OCI-LY7 (cell line): ENCODE measurements around the gene CXorf38. TPM values are rescaled to one million over a fixed set of nuclear protein-coding genes. Genes with fewer than 3 reads are reported as not detected.

Experiments used
- BruUV-seq: library from RNA; stranded (reverse); fragments of 400-500 nt; replicated peaks from 2 replicates; lab custom pipeline; 2021; lab: Mats Ljungman, UMichigan
- CTCF ChIA-PET: fragments of 300-600 bp; sonication (Branson Sonifier 250); formaldehyde crosslinking; loops from one replicate; lab custom pipeline; 2022; ENCODE audit warnings: antibody characterized with exemption; ENCODE audit not compliant: unreplicated experiment; lab: Charles Lee
- POLR2A ChIA-PET: fragments of 300-600 bp; sonication (Branson Sonifier 250); formaldehyde crosslinking; loops from one replicate; lab custom pipeline; 2022; ENCODE audit warnings: antibody characterized with exemption; lab: Charles Lee
- DNase-seq: peaks from one replicate; pipeline ENCODE4 v3.0.0-alpha.2; 2015; ENCODE audit warnings: low spot score
- H2AFZ ChIP-seq: fragments of 200-600 bp; sonication (generic), shearing (Covaris generic); 2 replicates; pipeline ENCODE4 v1.6.1; 2014; ENCODE audit warnings: mild to moderate bottlenecking, antibody characterized with exemption, low read length, moderate library complexity
- H3K27ac ChIP-seq: fragments of 200-600 bp; sonication (generic); 2 replicates; pipeline ENCODE4 v1.5.1; 2014; ENCODE audit warnings: mixed run types, low read depth, mild to moderate bottlenecking, moderate library complexity, low read length, inconsistent platforms; ENCODE audit not compliant: poor library complexity, severe bottlenecking
- H3K36me3 ChIP-seq: fragments of 200-600 bp; sonication (generic); 2 replicates; pipeline ENCODE4 v1.6.1; 2014; ENCODE audit warnings: mild to moderate bottlenecking, antibody characterized with exemption, low read length, moderate library complexity, mixed read lengths; ENCODE audit not compliant: insufficient read depth
- H3K4me1 ChIP-seq: fragments of 200-600 bp; sonication (generic); 2 replicates; pipeline ENCODE4 v1.5.1; 2014; ENCODE audit warnings: mild to moderate bottlenecking, low read length; ENCODE audit not compliant: insufficient read depth, poor library complexity, severe bottlenecking
- H3K4me2 ChIP-seq: fragments of 200-600 bp; sonication (generic); 2 replicates; pipeline ENCODE4 v1.6.1; 2014; ENCODE audit warnings: mild to moderate bottlenecking, low read length
- H3K4me3 ChIP-seq: fragments of 200-600 bp; sonication (generic); 2 replicates; pipeline ENCODE4 v1.5.1; 2014; ENCODE audit warnings: mild to moderate bottlenecking, low read depth, low read length; ENCODE audit not compliant: poor library complexity, severe bottlenecking
- H3K79me2 ChIP-seq: fragments of 200-600 bp; sonication (generic); 2 replicates; pipeline ENCODE4 v1.6.1; 2016; ENCODE audit warnings: low read depth, mild to moderate bottlenecking, low read length, moderate library complexity, mixed read lengths; ENCODE audit not compliant: insufficient read depth
- H3K9me2 ChIP-seq: fragments of 200-600 bp; sonication (generic); 2 replicates; pipeline ENCODE4 v1.6.1; 2016; ENCODE audit warnings: mild to moderate bottlenecking, low read length, mixed read lengths; ENCODE audit not compliant: insufficient read depth
- H3K9me3 ChIP-seq: fragments of 200-600 bp; sonication (generic); 2 replicates; pipeline ENCODE4 v1.6.1; 2014; ENCODE audit warnings: mild to moderate bottlenecking, mixed run types, low read length, mixed read lengths
- H4K20me1 ChIP-seq: fragments of 200-600 bp; sonication (generic); 2 replicates; pipeline ENCODE4 v1.6.1; 2014; ENCODE audit warnings: mild to moderate bottlenecking, antibody characterized with exemption, low read length, moderate library complexity, mixed read lengths; ENCODE audit not compliant: insufficient read depth
- EZH2phosphoT487 ChIP-seq: fragments of 200-600 bp; sonication (generic); IDR thresholded peaks from 2 replicates; pipeline ENCODE4 v1.6.1; 2018; ENCODE audit warnings: low read depth, borderline replicate concordance, mild to moderate bottlenecking, mixed run types, antibody characterized with exemption, low read length, moderate library complexity, mixed read lengths
- intact Hi-C: fragments of 100-400 bp; cut with micrococcal nuclease; formaldehyde crosslinking; loops from one replicate; pipeline ENCODE4 v1.10.0; 2022; ENCODE audit not compliant: unreplicated experiment
- total RNA-seq, 2 experiments: library from RNA; depleted of rRNA in 1 of 2; stranded (reverse); fragments of >200 nt in 1 of 2; shearing (Covaris generic) in 1 of 2; gene quantifications; 2 replicates each; pipeline ENCODE4 v1.2.3, GENCODE V29; 2014 to 2022
- TF ChIP-seq, protein P1 (sequence below): fragments of 200-600 bp; sonication (generic); conservative IDR thresholded peaks from 2 replicates; pipeline ENCODE4 v1.5.1; 2014; ENCODE audit warnings: mild to moderate bottlenecking, antibody characterized with exemption, low read length, moderate library complexity, mixed read lengths

The CXorf38 gene
- total RNA-seq, 2 experiments from 2014 or later, result 12.9 to 15.9 TPM

DNA sequence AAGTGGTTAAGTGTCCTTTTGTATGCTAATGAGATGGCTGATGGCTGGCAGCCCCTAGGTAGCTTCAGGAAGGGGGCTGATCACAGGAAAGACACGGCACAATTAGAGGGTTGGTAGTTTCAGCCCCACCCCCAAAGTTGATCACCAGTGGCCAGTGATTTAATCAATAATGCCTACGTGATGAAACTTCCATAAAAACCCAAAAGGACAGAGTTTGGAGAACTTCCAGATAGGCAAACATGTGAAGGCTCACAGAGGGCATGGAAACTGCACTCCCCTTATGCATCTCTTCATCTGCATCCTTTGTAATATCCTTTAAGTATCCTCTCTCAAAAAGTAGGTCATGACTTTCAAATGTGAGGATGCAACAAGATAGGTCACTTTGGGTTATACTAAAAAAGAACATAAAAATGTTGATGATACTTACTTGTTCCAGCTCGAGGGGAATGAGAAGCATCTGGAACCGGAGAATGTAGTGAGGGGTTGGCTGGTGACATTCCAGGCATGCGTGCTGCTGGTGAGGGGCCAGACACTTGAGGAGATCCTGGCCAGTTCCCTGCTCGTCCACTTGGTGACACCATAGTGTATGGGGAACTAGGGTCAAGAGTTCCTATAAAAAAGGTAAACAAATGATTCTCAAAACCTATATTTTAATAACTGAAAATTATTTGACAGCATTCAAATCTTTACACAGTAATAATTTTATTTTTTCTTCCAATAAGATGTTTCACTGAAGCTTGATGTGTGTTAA is 16.7 kb upstream of the CXorf38 start:
- H3K79me2 ChIP-seq, result no peaks in the 10 kb centered on the region
- no peak overlapping the region for H3K27ac ChIP-seq
- H3K9me2 ChIP-seq, result no peaks in the 10 kb centered on the region
- intact Hi-C loops, result no loop called here
- no peaks in the 10 kb centered on the region for H4K20me1 ChIP-seq
- TF ChIP-seq, protein P1, sequence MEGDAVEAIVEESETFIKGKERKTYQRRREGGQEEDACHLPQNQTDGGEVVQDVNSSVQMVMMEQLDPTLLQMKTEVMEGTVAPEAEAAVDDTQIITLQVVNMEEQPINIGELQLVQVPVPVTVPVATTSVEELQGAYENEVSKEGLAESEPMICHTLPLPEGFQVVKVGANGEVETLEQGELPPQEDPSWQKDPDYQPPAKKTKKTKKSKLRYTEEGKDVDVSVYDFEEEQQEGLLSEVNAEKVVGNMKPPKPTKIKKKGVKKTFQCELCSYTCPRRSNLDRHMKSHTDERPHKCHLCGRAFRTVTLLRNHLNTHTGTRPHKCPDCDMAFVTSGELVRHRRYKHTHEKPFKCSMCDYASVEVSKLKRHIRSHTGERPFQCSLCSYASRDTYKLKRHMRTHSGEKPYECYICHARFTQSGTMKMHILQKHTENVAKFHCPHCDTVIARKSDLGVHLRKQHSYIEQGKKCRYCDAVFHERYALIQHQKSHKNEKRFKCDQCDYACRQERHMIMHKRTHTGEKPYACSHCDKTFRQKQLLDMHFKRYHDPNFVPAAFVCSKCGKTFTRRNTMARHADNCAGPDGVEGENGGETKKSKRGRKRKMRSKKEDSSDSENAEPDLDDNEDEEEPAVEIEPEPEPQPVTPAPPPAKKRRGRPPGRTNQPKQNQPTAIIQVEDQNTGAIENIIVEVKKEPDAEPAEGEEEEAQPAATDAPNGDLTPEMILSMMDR, result 0 out of 2 replicates have a peak, but pooled peaks have one; percentile 14
- TF ChIP-seq EZH2phosphoT487, result no peak
- no peak overlapping the region for H3K4me2 ChIP-seq
- peaks cover 74% of the 10 kb centered on the region for H3K36me3 ChIP-seq
- no peaks in the 10 kb centered on the region for H3K4me1 ChIP-seq
- DNase-seq, result no peak
- H3K4me3 ChIP-seq, result no peak overlapping the region
- ChIA-PET CTCF (no interaction called here), POLR2A (interaction anchor here (0.6 kb wide), 1 partner anchor 350 kb away, joined by 3 read pairs; no protein-coding TSS in a partner anchor)
- H2AFZ ChIP-seq, result no peak overlapping the region
- H3K9me3 ChIP-seq, result no peaks in the 10 kb centered on the region
- no TSS peak for BruUV-seq

DNA sequence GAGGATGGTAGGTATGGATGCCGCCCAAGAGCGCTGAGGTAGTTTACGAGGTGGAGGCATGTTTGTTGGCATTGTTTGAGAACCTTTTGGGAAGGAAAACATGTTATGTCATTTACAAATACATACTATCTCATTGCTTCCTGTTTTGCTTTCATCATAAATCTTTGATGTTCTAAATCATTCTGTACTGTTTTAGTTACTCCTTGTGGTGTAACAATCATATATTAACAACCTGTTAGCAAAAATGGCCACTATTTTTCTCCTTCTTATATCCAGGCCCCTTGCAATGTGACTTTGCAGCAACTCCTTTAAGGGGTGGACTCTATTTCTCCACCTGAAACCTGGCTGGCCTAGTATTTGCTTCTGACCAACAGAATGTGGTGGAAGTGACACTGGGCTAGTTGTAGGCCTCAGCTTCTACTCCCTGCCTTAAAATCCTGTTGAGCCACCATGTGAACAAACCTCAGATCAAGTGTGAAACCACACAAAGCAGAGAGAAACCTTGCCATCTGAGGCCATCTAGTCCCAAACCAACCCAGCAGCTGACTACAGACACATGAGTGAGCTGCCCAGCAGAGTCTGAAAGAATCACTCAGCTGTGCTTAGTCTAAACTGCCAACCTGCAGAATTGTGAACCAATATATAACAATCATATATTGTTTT is 15.8 kb upstream of the CXorf38 start:
- Histone ChIP-seq H3K9me2 (no peaks in the 10 kb centered on the region), H3K4me3 (no peak overlapping the region), H3K36me3 (peaks cover 70% of the 10 kb centered on the region), H3K4me1 (no peaks in the 10 kb centered on the region), H2AFZ (no peak overlapping the region), H4K20me1 (no peaks in the 10 kb centered on the region), H3K4me2 (no peak overlapping the region), H3K79me2 (no peaks in the 10 kb centered on the region), H3K9me3 (no peaks in the 10 kb centered on the region), H3K27ac (no peak overlapping the region)
- ChIA-PET POLR2A (no interaction called here), CTCF (no interaction called here)
- no TSS peak for BruUV-seq
- no peak for TF ChIP-seq EZH2phosphoT487
- TF ChIP-seq, protein P1, result no peak
- intact Hi-C loops, result no loop called here
- no peak for DNase-seq

DNA sequence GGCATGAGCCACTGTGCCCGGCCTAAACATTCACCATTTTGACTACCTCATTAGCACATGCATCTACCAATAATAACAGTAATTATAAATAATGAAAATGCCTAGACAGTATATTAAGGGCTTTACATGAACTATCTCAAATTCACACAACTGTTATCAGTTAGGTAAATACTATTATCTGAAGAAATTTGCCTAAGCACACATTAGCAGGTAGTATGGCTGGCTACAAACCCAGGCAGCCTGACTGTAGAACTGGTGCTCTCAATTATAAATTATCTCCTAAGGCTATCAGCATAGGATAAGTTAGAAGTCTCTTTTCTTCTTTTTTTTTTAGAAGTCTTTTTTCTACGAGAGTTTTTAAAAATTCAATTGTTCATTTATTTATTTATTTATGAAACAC is 14.1 kb upstream of the CXorf38 start:
- intact Hi-C loops, result no loop called here
- peaks cover 56% of the 10 kb centered on the region for H3K36me3 ChIP-seq
- TF ChIP-seq, protein P1, result no peak
- no peak for TF ChIP-seq EZH2phosphoT487
- H3K4me2 ChIP-seq, result no peak overlapping the region
- no peaks in the 10 kb centered on the region for H3K4me1 ChIP-seq
- H3K79me2 ChIP-seq, result no peaks in the 10 kb centered on the region
- no peaks in the 10 kb centered on the region for H3K9me2 ChIP-seq
- no peak overlapping the region for H3K4me3 ChIP-seq
- no TSS peak for BruUV-seq
- H2AFZ ChIP-seq, result no peak overlapping the region
- no peaks in the 10 kb centered on the region for H4K20me1 ChIP-seq
- no peaks in the 10 kb centered on the region for H3K9me3 ChIP-seq
- H3K27ac ChIP-seq, result no peak overlapping the region
- no peak for DNase-seq
- CTCF ChIA-PET, result no interaction called here
- POLR2A ChIA-PET, result no interaction called here
